Liver (tissue), 10 donors: ENCODE results near the gene NEDD4. TPM values are rescaled to one million over a fixed set of nuclear protein-coding genes. Genes with fewer than 3 reads are reported as not detected.

Source experiments
- DNase-seq: peaks from one replicate; pipeline ENCODE4 v3.0.0-alpha.2; 2017; ENCODE audit warnings: low spot score
- H3K27ac ChIP-seq, 2 donors: one replicate each; pipeline ENCODE4 v1.7.0; 2013; ENCODE audit warnings: inconsistent platforms in 2 of 2, low read length in 2 of 2, control low read depth in 1 of 2, low read depth in 1 of 2, mild to moderate bottlenecking in 1 of 2
- H3K27me3 ChIP-seq, 4 donors: one replicate each; pipeline versions ENCODE4 v1.6.1 to v1.7.0; 2013; ENCODE audit warnings: low read length in 3 of 4, inconsistent platforms in 1 of 4, mild to moderate bottlenecking in 1 of 4, moderate library complexity in 1 of 4; ENCODE audit not compliant: control insufficient read depth in 4 of 4, insufficient read depth in 4 of 4
- H3K36me3 ChIP-seq, 4 donors: one replicate each; pipeline versions ENCODE4 v1.6.1 to v1.7.0; 2013; ENCODE audit warnings: low read length in 3 of 4, mild to moderate bottlenecking in 3 of 4, low read depth in 1 of 4, moderate library complexity in 1 of 4; ENCODE audit not compliant: control insufficient read depth in 4 of 4, insufficient read depth in 3 of 4
- H3K4me1 ChIP-seq, 4 donors: one replicate each; pipeline versions ENCODE4 v1.6.1 to v1.7.0; 2013; ENCODE audit warnings: low read length in 3 of 4, mild to moderate bottlenecking in 3 of 4, moderate library complexity in 1 of 4; ENCODE audit not compliant: control insufficient read depth in 4 of 4, insufficient read depth in 4 of 4
- H3K4me3 ChIP-seq, 3 donors: one replicate each; pipeline versions ENCODE4 v1.6.1 to v1.7.0; 2013; ENCODE audit warnings: low read length in 3 of 3, control low read depth in 1 of 3, low read depth in 1 of 3, mild to moderate bottlenecking in 1 of 3
- H3K9ac ChIP-seq, 2 donors: one replicate each; pipeline ENCODE4 v1.7.0; 2013; ENCODE audit warnings: low read length in 2 of 2, mild to moderate bottlenecking in 2 of 2, moderate library complexity in 2 of 2, control low read depth in 1 of 2, low read depth in 1 of 2
- H3K9me3 ChIP-seq, 4 donors: one replicate each; pipeline versions ENCODE4 v1.6.1 to v1.7.0; 2013; ENCODE audit warnings: low read length in 3 of 4; ENCODE audit not compliant: control insufficient read depth in 4 of 4
- CTCF ChIP-seq: fragments of 150-350 bp; IDR thresholded peaks from 2 replicates; pipeline ENCODE4 v1.5.1; 2017; ENCODE audit warnings: improper control_type of control experiment, low read depth, low read length; ENCODE audit not compliant: missing input control
- FOXA1 ChIP-seq: IDR thresholded peaks from 2 replicates; pipeline ENCODE4 v1.6.1; 2016; ENCODE audit warnings: antibody characterized with exemption
- NR2F2 ChIP-seq: IDR thresholded peaks from 2 replicates; pipeline ENCODE4 v1.6.1; 2016; ENCODE audit warnings: antibody characterized with exemption
- TAF1 ChIP-seq: conservative IDR thresholded peaks from 2 replicates; pipeline ENCODE4 v1.6.1; 2016; ENCODE audit warnings: antibody characterized with exemption, mild to moderate bottlenecking
- WGBS: extraction: QIAGEN DNeasy Blood & Tissue Kit; methylation state at CpG from one replicate; pipeline ENCODE4 v1.1.7; 2013; 5-methylcytosine and 5-hydroxymethylcytosine counted together
- polyA plus RNA-seq, 2 donors: library from polyadenylated mRNA; stranded (reverse) in 1 of 2; unstranded in 1 of 2; fragments of 200-250 nt in 1 of 2; fragments of >200 nt in 1 of 2; fragmentation: Nextera tagmentation in 1 of 2; extraction: Ambion mirVana in 1 of 2; gene quantifications; one replicate each; pipeline versions ENCODE4 v1.2.1 to v1.2.3, GENCODE V29; 2013 to 2015
- small RNA-seq: library from RNA; depleted of rRNA; stranded (forward); fragments of <200 nt; gene quantifications from one replicate; pipeline ENCODE3, GENCODE V24; 2014
- total RNA-seq, 2 donors: library from RNA; depleted of rRNA; stranded (reverse); fragments of >200 nt; gene quantifications; one replicate each; pipeline ENCODE4 v1.2.3, GENCODE V29; 2014
- donor health status: healthy.
- donor health status: healthy.
- donor health status: healthy.
- donor health status: healthy.
- donor health status: healthy.

Gene NEDD4
- total and polyA plus RNA-seq, 4 donors, result 9.1 to 17.5 (median 12.4) TPM

GRCh38 chr15:55780292-55780691 lies 213.1 kb downstream of the NEDD4 start:
- H3K4me1 ChIP-seq, result no peaks in the 10 kb centered on the region
- H3K27me3 ChIP-seq, result no peaks in the 10 kb centered on the region
- H3K27ac ChIP-seq, result no peak overlapping the region
- H3K9me3 ChIP-seq, result no peaks in the 10 kb centered on the region
- no peak overlapping the region for H3K9ac ChIP-seq
- WGBS, result 67% methylated on average over 2 of the region's 2 CpGs
- no peak for DNase-seq
- no peaks in the 10 kb centered on the region for H3K36me3 ChIP-seq
- H3K4me3 ChIP-seq, result no peak overlapping the region
- TF ChIP-seq NR2F2 (no peak), TAF1 (no peak)

GRCh38 chr15:55778932-55779331 lies 214.5 kb downstream of the NEDD4 start:
- no peak for DNase-seq
- Histone ChIP-seq H3K4me1 (no peaks in the 10 kb centered on the region), H3K9me3 (no peaks in the 10 kb centered on the region), H3K36me3 (no peaks in the 10 kb centered on the region), H3K9ac (no peak overlapping the region), H3K27ac (no peak overlapping the region), H3K27me3 (no peaks in the 10 kb centered on the region), H3K4me3 (no peak overlapping the region)
- TF ChIP-seq FOXA1 (no peak), CTCF (no peak)
- WGBS, result 79% methylated on average over 3 of the region's 3 CpGs

Small RNA genes within 50 kb of the gene (small RNA-seq; reads per million reads assigned to genes)
- not detected for gene RN7SL568P
